Vagina (tissue), 2 donors: Measurements from ENCODE around the gene VPS8. TPM values are rescaled to one million over a fixed set of nuclear protein-coding genes. Genes with fewer than 3 reads are reported as not detected.

ENCODE experiments used
- DNase-seq, 2 donors: peaks; one replicate each; pipeline ENCODE4 v3.0.0-alpha.2; 2017; ENCODE audit errors: extremely low spot score in 2 of 2
- H3K27ac ChIP-seq: fragments of 200-600 bp; sonication (generic); one replicate; pipeline ENCODE4 v1.5.1; 2019
- H3K27me3 ChIP-seq: fragments of 200-600 bp; sonication (generic); one replicate; pipeline ENCODE4 v1.5.1; 2019
- H3K36me3 ChIP-seq, 2 donors: fragments of 200-600 bp; sonication (generic); one replicate each; pipeline ENCODE4 v1.5.1; 2017 to 2019
- H3K4me1 ChIP-seq: fragments of 200-600 bp; sonication (generic); one replicate; pipeline ENCODE4 v1.5.1; 2019
- H3K4me3 ChIP-seq, 2 donors: fragments of 200-600 bp; sonication (generic); 1 replicate in 1 of 2; 2 replicates in 1 of 2; pipeline ENCODE4 v1.5.1; 2016 to 2019
- H3K9me3 ChIP-seq: fragments of 200-600 bp; sonication (generic); one replicate; pipeline ENCODE4 v1.5.1; 2019
- POLR2A ChIP-seq, 2 donors: fragments of 450-650 bp; IDR thresholded peaks; one replicate each; pipeline ENCODE4 v1.6.1; 2017; ENCODE audit warnings: antibody characterized with exemption in 2 of 2, mild to moderate bottlenecking in 2 of 2, moderate library complexity in 2 of 2
- POLR2AphosphoS5 ChIP-seq, 2 donors: sonication (generic); formaldehyde crosslinking; IDR thresholded peaks; one replicate each; pipeline ENCODE4 v1.9.0; 2017; ENCODE audit warnings: antibody characterized with exemption in 2 of 2, mild to moderate bottlenecking in 2 of 2, low read depth in 1 of 2; ENCODE audit not compliant: insufficient read depth in 1 of 2
- intact Hi-C: fragments of 100-400 bp; cut with DNase I; formaldehyde crosslinking; loops from one replicate; pipeline ENCODE4 v1.15.1; 2023
- total RNA-seq: library from RNA; depleted of rRNA; stranded (reverse); fragments of >200 nt; gene quantifications from one replicate; pipeline ENCODE4 v1.2.3, GENCODE V29; 2016
- TF ChIP-seq, protein P1 (sequence below), 3 experiments: fragments of 450-650 bp in 2 of 3; fragments of 200-600 bp in 1 of 3; sonication (generic) in 1 of 3; IDR thresholded peaks; one replicate each; pipeline ENCODE4 v1.5.1; 2017 to 2019; ENCODE audit warnings: antibody characterized with exemption in 3 of 3, mild to moderate bottlenecking in 2 of 3, moderate library complexity in 2 of 3

VPS8 gene
- total RNA-seq, 1 donor from 2014 or later: 52.3 TPM

DNA sequence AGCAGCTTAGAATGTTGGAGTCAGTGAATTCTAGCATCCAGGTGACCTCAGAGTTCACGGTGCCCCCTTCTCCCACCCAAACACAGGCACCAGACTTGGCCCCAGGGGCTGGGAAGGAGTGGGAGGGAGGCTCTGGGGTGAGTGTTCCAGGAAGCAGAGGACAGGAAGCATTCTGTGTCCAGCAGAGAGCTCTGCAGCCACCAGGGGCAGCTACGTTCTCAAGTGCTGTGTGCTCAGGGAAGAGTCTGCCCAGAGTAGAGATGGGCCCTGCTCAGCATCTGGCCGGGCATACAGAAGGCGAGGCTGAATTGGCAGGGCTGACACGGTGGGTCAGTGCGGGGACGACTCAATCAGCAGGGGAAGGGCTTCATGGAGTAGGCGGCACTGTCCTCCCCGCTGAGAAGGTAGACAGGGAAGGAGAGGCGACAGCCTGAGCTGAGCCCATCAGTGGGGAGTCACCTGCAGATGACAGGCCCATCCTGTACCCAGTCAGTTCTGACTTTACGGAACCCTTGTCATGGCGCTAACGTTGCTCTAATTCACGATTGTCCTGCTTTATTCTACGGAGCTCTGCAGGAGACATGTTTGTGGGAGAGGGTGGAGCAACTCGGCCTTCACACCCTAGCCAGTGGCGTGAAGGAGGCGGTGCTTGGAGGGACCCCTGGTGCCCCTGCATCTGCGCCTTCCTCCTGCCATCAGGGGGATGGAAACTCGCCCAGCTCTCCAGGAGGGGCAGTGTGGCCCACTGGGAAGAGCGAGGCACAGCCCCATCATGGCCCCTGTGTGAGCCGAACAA, 258.7 kb downstream of the VPS8 start:
- H3K27ac ChIP-seq: no peak overlapping the region
- TF ChIP-seq POLR2A (IDR thresholded peaks at IDR 0.05): no peak
- TF ChIP-seq, protein P1, sequence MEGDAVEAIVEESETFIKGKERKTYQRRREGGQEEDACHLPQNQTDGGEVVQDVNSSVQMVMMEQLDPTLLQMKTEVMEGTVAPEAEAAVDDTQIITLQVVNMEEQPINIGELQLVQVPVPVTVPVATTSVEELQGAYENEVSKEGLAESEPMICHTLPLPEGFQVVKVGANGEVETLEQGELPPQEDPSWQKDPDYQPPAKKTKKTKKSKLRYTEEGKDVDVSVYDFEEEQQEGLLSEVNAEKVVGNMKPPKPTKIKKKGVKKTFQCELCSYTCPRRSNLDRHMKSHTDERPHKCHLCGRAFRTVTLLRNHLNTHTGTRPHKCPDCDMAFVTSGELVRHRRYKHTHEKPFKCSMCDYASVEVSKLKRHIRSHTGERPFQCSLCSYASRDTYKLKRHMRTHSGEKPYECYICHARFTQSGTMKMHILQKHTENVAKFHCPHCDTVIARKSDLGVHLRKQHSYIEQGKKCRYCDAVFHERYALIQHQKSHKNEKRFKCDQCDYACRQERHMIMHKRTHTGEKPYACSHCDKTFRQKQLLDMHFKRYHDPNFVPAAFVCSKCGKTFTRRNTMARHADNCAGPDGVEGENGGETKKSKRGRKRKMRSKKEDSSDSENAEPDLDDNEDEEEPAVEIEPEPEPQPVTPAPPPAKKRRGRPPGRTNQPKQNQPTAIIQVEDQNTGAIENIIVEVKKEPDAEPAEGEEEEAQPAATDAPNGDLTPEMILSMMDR (IDR thresholded peaks at IDR 0.05): no peak
- no peak for TF ChIP-seq POLR2AphosphoS5 (IDR thresholded peaks at IDR 0.05; ENCODE audit: insufficient read depth in 1 of 2, low read depth in 1 of 2)
- H3K9me3 ChIP-seq: no peaks in the 10 kb centered on the region
- no peak overlapping the region for H3K4me3 ChIP-seq
- H3K4me1 ChIP-seq: no peaks in the 10 kb centered on the region
- intact Hi-C loops: no loop called here
- H3K36me3 ChIP-seq: no peaks in the 10 kb centered on the region
- no peaks in the 10 kb centered on the region for H3K27me3 ChIP-seq
- DNase-seq: no peak

- no peak overlapping the region for H3K4me3 ChIP-seq
- no peak for TF ChIP-seq POLR2AphosphoS5 (IDR thresholded peaks at IDR 0.05; ENCODE audit: insufficient read depth in 1 of 2, low read depth in 1 of 2)
- TF ChIP-seq, protein P1 (IDR thresholded peaks at IDR 0.05): no peak
- no peak for TF ChIP-seq POLR2A (IDR thresholded peaks at IDR 0.05)
- no peaks in the 10 kb centered on the region for H3K9me3 ChIP-seq
- H3K27me3 ChIP-seq: no peaks in the 10 kb centered on the region
- intact Hi-C loops: no loop called here
- no peak overlapping the region for H3K27ac ChIP-seq
- H3K36me3 ChIP-seq: no peaks in the 10 kb centered on the region
- DNase-seq: no peak
- H3K4me1 ChIP-seq: no peaks in the 10 kb centered on the region
These were observed 259.4 kb downstream of the VPS8 start for GRCh38 chr3:185071287-185071800.

- TF ChIP-seq, protein P1 (IDR thresholded peaks at IDR 0.05): no peak
- no peak for TF ChIP-seq POLR2A (IDR thresholded peaks at IDR 0.05)
- TF ChIP-seq POLR2AphosphoS5 (IDR thresholded peaks at IDR 0.05; ENCODE audit: insufficient read depth in 1 of 2, low read depth in 1 of 2): no peak
- Histone ChIP-seq H3K27me3 (no peaks in the 10 kb centered on the region), H3K9me3 (no peaks in the 10 kb centered on the region), H3K27ac (no peak overlapping the region), H3K36me3 (no peaks in the 10 kb centered on the region), H3K4me1 (no peaks in the 10 kb centered on the region), H3K4me3 (no peak overlapping the region)
- no peak for DNase-seq
- intact Hi-C loops: no loop called here
These were observed 263.6 kb downstream of the VPS8 start for GRCh38 chr3:185075547-185075946.

DNA sequence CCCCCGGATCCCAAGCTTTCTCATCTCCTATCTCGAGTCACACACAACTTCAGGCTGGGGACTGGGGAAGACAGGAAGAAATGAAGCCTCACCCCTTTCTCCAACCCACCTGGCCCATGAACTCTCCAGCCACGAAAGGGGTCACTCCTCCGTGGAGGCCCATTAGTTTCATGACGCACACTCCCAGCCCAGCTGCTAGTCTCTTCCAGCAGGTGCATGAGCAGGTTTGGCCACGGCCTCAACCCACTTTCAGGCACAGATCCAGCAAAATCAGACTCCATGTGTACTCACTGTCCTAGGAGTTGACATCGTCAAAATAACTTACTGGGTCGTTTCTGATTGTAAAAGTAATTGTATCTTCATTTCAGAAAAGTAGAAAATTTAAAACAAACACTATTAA, 264.3 kb downstream of the VPS8 start:
- TF ChIP-seq, protein P1 (IDR thresholded peaks at IDR 0.05): no peak
- TF ChIP-seq POLR2AphosphoS5 (IDR thresholded peaks at IDR 0.05; ENCODE audit: insufficient read depth in 1 of 2, low read depth in 1 of 2): no peak
- TF ChIP-seq POLR2A (IDR thresholded peaks at IDR 0.05): no peak
- H3K27ac ChIP-seq: no peak overlapping the region

DNA sequence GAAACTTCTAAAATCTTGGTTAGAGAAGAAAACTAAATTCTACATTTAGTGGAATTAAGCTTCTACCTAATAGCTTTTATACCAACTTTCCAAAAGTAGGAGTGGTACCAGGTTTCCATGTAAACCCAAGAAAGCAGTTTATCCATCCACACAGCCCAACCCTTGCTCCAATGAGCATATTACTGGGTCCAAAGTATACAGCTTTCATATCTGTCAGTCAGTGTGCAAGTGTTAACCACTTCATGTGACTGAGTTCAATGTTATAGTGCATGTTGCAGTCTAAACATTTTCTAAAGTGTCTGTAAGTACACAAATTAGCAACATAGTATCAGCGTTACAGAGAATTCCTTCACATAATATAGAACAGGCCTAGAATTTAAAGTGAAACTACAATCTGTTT, 267.7 kb downstream of the VPS8 start:
- Histone ChIP-seq H3K27me3 (no peaks in the 10 kb centered on the region), H3K9me3 (no peaks in the 10 kb centered on the region), H3K27ac (no peak overlapping the region), H3K36me3 (no peaks in the 10 kb centered on the region), H3K4me3 (no peak overlapping the region), H3K4me1 (no peaks in the 10 kb centered on the region)
- intact Hi-C loops: no loop called here
- TF ChIP-seq, protein P1 (IDR thresholded peaks at IDR 0.05): no peak
- no peak for TF ChIP-seq POLR2A (IDR thresholded peaks at IDR 0.05)
- no peak for TF ChIP-seq POLR2AphosphoS5 (IDR thresholded peaks at IDR 0.05; ENCODE audit: insufficient read depth in 1 of 2, low read depth in 1 of 2)
- no peak for DNase-seq

More for the DNA sequence above, 264.3 kb downstream of the VPS8 start:
- H3K36me3 ChIP-seq: no peaks in the 10 kb centered on the region
- intact Hi-C loops: no loop called here
- DNase-seq: no peak
- H3K9me3 ChIP-seq: no peaks in the 10 kb centered on the region
- no peak overlapping the region for H3K4me3 ChIP-seq
- no peaks in the 10 kb centered on the region for H3K27me3 ChIP-seq
- H3K4me1 ChIP-seq: no peaks in the 10 kb centered on the region
